Gastroesophageal sphincter (tissue), 3 donors: ENCODE results near the gene SOX8.

Source experiments
- POLR2A ChIP-seq, 2 donors: fragments of 450-650 bp; IDR thresholded peaks; one replicate each; pipeline ENCODE4 v1.6.1; 2017; ENCODE audit warnings: antibody characterized with exemption in 2 of 2, mild to moderate bottlenecking in 2 of 2, moderate library complexity in 1 of 2
- TF ChIP-seq, protein P1 (sequence below), 4 experiments: fragments of 200-600 bp in 2 of 4; fragments of 450-650 bp in 2 of 4; sonication (generic) in 1 of 4; IDR thresholded peaks; one replicate each; pipeline ENCODE4 v1.5.1; 2017 to 2019; ENCODE audit warnings: antibody characterized with exemption in 4 of 4, mild to moderate bottlenecking in 2 of 4, moderate library complexity in 2 of 4

DNA sequence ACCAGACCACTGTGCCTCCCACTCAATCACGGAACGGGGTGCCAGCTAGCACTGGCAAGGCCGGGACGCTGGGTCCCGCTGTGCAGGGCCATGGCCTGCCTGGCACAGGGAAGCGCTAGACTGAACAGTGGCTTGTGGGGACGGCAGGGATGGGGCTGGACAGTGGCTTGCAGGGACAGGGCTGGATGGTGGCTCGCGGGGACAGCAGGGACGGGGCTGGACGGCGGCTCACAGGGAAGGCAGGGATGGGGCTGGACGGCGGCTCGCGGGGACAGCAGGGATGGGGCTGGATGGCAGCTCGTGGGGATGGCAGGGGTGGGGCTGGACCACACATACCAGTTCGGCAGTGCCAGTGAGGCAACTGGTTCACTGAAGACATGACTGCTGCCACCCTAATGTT is 43.4 kb upstream of the SOX8 start:
- TF ChIP-seq, protein P1, sequence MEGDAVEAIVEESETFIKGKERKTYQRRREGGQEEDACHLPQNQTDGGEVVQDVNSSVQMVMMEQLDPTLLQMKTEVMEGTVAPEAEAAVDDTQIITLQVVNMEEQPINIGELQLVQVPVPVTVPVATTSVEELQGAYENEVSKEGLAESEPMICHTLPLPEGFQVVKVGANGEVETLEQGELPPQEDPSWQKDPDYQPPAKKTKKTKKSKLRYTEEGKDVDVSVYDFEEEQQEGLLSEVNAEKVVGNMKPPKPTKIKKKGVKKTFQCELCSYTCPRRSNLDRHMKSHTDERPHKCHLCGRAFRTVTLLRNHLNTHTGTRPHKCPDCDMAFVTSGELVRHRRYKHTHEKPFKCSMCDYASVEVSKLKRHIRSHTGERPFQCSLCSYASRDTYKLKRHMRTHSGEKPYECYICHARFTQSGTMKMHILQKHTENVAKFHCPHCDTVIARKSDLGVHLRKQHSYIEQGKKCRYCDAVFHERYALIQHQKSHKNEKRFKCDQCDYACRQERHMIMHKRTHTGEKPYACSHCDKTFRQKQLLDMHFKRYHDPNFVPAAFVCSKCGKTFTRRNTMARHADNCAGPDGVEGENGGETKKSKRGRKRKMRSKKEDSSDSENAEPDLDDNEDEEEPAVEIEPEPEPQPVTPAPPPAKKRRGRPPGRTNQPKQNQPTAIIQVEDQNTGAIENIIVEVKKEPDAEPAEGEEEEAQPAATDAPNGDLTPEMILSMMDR (IDR thresholded peaks at IDR 0.05): no peak
- TF ChIP-seq POLR2A (IDR thresholded peaks at IDR 0.05): no peak
